GM11168 (cell line): ENCODE results near the gene TGM1.

ENCODE experiments used
- in situ Hi-C: fragments of 300-500 bp; cut with MboI; formaldehyde crosslinking; loops from one replicate; pipeline ENCODE4 v1.12.0; 2022; ENCODE audit warnings: low sequenced_read_pairs; ENCODE audit not compliant: unreplicated experiment

The TGM1 gene

DNA sequence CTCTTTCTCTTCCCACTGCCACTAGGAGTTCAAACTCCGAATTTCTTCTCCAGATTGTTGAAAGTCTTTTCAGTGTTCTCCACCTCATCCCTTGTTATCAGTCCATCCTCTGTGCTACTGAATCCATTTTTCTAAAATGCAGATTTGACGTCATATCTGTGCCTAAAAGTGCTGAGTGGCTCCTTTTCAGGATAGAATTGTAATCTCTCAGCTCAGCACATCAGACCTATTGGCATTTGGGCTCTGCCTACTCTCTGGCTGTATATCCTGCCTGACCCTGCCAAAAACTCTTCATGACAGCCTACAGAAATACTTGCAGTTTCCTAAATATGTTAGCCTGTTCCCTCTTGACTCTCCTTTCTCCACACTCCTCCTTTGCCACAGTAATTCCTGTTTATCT is 9.5 kb upstream of the TGM1 start:
- in situ Hi-C loops: no loop called here

DNA sequence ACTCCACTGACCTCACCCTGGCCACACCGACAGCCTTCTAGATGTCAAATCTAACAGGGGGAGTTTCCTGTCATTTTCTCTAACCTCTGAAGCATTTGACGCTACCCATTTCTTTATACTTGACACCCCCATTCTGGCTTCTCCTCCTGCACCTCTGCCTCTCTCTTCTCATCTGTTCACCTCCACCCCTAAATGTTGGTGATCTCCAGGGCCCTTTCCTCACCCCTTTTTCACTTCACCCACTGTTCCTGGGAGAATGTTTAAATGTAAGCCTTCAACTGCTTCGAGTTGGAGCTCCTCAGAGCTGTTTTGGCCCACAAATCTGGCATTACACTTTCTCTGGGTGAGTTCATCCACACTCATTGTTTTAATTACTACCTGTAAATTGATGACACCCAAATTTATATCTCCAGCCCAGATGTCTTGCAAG is 8.9 kb upstream of the TGM1 start:
- in situ Hi-C loops: no loop called here

DNA sequence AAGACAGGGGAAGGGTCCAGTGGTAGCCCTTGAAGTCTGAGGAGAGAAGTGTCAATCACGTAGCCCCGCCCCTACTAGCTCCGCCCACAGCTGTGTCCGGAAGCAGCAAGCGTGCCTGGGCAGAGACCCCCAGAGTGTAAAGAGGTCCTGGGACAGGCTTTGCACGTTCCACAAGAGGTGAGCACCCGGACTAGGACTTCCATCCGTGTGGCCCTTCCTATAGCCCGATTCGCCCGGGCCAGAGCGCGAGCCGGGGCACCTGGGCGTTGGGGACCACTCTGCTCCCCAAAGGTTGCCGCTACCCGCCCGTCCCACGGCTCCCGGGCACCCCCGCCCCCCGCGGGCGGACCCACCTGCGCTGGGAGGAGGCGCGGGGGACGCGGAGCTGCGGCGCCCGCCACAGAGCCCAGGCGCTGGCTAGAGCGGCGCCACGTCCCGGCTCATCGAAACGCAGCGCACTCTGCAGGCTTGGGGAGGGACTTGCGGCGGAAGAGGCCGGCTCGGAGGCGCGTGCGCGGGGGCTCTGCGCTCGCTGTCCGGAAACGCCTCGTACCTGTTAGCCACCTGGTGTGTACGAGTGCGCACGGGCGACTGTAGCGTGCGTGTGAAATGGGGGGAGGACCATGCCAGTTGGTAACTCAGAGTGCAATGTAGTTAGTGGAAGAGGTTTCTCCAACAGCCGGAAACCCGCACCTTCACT is 8.3 kb upstream of the TGM1 start, which contains the start of gene RABGGTA:
Gene RABGGTA, minus strand, starts transcription at position 464 of the 700 bp plus-strand sequence. CDS start 482 bp downstream, outside the sequence.
- in situ Hi-C loops: no loop called here

DNA sequence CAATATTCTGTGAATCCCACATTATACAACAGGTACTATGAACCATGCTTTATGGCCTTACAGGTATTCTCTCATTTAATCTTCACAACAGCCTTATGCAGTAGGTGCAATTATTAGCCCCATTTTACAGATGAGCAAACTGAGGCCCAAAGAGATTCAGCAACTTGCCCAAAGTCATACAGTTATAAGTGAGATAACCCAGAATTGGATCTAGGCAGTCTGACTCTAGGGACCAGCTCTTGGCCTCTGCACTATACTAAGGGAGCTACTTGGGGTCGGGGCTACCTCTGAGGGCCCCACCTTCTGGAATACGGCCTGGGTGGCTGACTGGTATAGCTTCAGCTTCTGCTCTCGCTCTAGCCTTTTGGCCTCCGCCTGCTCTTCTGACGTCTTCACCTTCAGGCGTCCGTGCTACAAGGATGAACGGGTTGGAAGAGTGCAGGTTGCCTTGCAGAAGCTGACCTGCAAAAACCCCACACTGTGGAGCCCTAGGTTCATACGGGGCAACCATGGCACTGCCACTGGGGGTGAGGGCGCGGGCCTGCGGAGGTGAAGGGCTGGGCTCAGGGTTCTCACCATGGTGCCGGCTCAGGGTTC is 7.7 kb upstream of the TGM1 start:
- in situ Hi-C loops: no loop called here

DNA sequence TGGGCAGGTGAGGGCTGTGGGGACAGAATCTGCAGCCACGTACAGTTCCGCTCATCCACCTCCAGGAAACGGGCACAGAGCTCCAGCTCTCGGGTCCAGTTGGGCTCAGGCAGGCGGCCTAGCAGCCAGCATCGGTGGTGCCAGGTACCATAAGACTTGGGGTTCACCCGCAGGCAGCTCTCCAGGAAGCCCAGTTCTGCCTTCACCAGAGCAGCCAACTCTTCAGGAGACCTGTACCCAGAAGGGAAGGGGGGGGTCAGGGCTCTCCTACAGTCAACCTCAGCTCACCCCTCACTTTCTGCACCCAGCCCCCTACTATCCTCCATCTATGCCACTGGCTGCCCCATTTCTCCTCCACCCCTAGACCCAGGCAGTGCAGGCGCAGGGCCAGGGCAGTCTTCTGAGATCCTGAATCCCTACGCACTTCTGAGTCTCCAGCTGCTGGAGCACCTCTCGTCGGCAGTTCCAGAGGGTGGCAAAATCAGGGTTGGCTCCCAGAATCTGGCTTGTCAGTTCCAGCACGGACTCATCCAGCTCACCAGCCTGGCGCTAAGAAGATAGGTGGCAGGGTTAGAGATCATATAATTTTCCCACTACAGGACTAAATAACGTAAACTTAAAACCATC is 7.0 kb upstream of the TGM1 start:
- in situ Hi-C loops: no loop called here

DNA sequence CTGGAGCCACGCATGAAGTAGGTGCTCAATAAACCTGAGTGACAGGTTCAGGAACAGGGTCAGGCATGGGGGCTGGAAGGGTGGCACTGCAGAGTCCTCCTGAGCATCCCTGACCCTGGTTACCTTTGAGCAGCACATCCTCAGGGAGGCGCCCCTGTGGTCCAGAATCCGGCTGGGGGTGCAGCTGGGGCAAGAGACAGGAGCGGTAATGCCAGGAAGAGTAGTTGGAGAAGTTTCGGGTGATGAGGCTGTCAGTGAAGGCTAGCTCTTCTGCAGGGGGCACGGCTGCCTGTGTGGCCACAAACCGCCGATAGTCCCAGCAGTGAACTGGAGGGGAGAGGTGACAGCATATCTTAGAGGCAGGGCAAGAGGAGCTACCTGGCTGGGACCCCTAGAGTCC is 6.4 kb upstream of the TGM1 start:
- in situ Hi-C loops: no loop called here

DNA sequence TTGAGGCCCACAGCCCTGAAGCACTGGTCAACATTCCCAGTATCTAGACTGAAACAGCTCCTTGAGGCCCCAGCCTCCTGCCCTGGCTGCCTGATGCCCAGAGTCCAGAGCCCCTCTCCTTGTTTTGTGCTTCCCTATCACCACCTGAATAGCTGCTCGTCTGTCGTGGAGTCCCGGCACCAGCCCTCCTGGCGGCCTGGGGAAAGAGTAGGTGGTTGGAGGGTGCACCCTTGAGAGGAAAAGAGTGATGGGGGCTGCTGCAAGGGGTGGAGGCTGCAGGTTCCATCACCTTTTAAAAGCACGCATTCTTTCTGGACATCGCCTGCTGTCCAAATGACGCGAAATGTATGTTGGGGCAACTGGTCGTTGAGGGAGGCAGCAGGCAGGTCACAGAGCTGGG is 5.2 kb upstream of the TGM1 start:
- in situ Hi-C loops: no loop called here

DNA sequence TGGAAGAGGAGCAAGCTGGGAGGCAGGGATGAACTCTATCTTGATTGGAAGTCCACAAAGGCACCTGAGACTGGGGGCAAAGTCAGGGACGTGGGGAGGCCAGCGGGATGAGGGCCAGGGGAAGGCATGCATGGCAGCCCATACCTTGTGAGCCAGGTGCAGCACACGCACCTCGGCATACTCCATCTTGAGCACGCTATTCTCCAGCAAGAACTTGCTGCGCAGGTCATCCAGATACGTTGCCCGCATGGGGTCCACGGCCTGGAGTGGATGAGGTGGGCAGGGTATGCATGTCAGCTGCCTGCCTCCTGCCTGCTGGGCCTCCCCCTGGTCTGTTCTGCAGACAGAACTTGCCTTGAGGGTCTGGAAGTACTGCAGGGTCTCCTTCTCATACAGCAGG is 4.5 kb upstream of the TGM1 start:
- in situ Hi-C loops: no loop called here

DNA sequence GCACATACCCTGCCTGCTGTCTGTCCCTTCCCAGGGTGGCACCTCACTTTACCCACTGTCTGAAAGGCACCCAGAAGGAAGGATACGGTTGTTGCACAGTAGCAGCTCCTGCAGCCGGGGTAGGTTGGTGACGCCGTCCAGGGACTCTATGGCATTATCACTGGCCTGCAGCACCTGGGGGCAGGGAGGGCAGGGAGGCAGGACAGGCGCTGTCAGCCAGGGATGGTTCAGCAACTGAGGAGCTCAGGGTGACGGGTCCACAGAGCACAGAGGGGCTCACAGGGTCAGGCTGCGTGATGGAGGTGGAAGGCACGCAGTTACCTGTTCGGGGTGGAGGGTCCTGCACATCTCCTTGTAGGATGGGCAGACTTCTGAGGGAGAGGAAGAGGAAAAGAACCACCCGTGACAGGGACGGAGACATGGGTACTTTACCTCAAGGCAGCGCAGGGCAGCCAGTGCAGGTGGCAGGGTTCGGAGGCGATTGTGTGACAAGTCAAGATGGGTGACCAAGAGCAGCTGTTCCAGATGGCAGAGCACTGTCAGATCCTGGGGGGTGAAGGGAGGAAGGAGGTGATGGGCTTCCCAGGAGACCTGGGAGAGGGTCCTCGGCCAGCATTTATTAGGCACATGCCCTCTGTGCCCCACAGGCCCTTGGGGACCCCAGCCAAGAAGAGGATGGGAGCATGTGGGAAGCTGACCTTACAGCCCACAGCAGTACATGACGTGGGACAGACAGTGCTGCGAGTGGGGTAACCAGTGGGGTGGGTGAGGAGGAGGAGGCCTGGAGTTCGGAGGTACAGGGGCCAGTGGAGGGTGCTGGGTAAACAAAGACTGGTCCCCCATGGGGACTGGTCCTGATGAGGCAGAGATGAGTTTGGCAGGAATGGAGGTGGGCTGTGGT is 3.6 kb upstream of the TGM1 start:
- in situ Hi-C loops: no loop called here

DNA sequence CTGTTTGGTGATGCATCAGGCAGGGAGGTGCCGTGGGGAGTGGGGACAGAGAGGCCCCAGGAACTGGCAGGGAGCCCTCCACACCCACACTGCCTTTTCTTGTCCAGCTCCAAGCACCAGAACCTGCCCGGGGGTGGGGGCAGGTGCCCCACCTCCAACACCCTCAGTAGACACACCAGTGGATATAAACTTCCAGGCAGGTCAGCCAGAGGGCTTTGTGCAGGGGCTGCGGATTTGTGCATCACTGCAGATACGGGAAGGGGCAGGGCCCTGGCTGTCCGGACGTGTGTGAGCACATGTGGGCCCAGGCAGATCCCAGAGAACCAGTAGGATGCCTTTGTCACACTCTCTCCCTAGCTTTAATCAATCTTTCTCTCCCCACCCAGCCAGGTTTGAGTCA is 1.3 kb upstream of the TGM1 start:
- in situ Hi-C loops: no loop called here

DNA sequence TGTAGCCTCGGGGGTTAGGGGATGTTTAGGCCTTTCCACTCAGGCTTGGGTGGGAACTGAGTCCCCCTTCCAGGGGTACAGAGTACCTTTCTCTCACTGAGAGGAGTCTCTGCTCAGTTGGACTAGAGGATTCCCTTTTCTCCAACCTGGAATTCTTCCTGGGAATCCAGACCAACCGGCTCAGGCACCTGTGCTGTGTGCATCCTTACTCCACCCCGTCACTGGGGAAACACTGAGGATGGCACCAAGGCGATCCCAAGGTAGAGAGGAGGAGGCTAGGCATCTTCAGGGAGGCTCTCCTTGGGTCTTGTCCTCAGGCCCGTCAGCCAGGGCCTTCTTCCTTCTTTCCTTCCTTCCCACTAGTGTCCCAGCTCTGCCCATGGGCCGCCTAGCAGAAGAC is 871 bp upstream of the TGM1 start:
- in situ Hi-C loops: no loop called here

DNA sequence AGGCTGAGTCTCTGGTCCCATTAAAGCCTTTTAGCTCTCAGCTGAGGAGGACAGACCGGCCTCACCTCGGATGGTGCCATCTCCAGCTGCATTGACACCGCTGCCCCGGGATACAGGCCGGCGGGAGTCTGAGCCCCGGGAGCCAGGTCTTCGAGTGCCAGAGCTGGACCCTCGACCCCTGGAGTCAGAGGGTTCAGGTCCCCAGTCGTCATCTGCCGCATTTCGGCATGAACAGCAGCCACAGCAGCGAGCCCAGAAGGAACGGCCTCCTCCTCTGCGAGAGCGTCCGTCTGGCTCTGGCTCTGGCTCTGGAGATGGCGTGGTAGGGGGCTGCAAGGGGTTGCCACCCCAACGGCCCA is 1.0 kb downstream of the TGM1 start:
- in situ Hi-C loops: no loop called here

DNA sequence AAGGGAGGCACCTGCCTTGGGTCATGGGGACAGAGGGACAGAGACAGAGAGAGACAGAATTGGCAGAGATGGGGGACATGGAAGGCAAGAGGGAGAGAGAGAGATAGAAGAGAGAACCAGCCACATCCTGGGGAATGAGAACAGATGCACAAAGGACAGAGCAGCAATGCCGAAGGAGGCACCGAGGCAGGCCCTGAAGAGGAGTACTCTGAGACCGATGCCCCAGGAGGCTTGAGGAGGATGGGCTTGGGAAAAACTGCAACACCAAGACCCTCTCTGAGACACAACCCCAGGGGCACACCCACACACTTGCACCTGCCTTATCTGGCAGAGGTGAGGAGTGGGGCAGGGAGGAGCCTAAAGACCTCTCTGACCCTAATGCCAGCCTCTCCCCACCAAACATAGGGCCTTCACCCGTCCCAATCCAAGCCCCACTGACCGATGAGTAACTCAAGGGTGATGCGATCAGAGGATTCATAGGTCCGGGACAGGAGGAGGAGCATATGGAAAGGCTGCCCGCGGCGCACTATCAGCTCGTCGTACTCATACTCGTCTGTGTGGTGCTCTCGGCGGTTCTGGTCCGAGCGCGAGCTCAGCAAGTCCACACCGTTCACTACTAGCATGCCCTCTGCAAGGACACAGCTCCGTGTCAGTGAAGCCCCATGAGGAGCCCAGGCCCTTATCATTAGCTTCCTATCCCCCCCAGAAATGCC is 1.6 kb downstream of the TGM1 start:
- in situ Hi-C loops: no loop called here

DNA sequence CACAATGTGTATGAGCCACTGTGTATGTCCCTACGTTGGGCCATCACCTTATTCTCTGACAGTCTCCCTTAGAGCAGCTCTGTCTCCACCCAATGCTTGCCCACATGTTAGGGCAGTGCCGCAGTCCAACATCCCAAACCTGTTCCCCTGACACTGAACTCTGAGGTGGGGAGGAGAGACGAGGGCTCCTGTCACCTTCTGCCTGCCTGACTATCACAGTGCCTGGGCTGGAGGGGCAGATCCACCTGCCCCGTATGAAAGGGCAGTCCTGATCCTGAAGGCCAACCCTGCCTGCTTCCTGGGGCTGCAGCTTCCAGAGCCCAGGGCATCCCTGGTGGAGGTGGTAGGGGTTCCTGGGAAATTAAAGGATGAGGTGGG is 2.2 kb downstream of the TGM1 start:
- in situ Hi-C loops: no loop called here

DNA sequence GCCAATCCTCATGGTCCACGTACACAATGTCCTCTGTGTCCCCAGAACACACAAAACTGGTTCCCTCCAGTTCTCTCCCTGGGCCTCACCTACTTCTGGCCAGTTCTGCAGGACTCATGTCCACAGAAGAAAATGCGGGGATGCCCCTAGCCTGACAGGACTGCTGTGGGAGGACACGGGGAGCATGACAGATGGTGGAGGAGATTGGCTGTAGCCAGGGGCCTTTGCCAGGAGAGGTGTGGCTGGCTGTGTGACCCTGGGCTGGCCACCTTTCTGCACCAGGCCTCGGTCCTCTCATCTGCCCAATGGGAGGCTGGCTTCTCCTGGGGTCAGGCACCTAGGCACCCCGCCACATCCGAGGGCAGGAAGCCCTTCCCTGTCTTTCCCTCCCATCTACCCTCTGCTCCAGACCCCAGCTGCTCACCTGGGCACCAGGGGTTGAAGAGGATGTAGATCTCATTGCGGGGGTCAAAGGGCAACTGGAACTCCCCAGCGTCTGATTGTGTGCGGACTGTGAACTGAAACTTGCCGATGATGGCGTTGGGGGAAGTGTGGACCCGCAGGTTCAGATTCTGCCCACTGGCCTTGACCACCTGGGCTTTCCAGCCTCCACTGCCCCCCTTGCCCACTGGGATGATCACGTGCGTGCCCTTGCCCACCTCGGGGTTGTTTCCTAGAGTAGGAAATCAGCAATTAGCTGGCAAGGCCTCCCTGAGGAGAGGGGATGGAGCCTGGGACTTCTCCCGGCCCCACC is 2.8 kb downstream of the TGM1 start:
- in situ Hi-C loops: no loop called here

DNA sequence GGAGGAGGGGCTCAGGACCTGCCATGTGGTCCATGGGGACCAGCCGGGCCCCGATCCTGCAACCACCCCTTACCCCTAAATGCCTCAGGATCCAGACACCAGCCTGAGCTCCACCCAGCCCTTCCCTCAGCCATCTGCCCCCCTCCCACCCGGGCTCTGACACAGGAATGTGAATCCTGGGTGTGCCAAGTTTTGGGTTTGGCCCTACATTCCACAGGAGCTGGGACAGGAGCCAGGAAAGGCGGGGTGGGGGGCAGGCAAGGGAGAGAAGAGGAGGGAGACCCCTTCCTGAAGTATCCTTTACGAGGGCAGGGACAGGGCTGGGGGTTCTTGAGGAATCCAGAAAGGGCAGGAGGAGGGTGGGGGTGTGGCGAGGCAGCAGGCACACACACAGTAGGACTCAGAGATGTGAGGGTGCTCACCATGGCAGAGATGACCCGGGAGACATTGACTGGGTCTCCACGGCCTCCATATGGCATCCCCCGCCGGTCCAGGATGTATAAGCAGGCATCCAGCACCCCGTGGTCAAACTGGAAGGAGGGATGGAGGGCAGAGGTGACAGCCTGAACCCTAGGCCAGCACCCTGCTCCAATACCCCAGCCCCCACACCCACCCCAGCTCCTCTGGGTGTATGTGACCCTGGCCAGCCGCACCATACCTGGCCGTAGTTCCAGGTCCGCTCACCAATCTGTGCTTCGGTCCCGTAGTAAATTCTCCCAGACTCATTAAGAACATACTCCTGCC is 3.5 kb downstream of the TGM1 start:
- in situ Hi-C loops: no loop called here

DNA sequence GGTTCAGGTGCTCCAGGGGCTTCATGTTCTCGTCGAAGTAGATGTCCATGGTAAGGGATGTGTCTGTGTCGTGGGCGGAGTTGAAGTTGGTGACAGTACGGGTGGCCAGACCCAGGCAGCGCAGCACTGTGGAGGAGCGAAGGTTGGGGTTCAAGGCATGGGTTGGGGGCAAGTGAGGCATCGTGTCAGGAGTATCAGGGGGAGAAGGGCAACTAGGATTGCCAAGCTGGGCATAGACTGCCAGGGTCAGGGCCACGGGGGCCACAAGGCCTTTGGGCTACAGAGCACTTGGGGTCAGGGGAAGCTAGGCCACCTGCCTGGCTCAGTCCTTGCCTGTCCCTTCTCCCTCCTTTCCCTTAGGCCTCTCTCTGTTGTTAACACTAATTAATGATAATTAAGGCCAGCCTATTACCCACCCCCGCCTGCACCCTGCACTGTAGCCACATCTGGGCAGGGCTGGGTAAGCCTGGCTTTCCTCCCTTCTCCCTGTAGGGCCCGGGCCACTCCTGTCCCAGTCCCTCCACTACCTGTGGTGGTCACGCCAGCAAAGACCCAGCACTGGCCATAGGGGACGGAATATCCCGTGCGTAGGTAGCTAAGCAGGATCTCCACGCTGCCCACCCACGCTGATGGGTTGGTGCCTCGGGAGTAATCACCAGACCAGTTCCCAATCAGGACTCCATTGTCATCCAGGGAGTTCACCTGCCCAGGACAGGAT is 4.3 kb downstream of the TGM1 start:
- in situ Hi-C loops: no loop called here

DNA sequence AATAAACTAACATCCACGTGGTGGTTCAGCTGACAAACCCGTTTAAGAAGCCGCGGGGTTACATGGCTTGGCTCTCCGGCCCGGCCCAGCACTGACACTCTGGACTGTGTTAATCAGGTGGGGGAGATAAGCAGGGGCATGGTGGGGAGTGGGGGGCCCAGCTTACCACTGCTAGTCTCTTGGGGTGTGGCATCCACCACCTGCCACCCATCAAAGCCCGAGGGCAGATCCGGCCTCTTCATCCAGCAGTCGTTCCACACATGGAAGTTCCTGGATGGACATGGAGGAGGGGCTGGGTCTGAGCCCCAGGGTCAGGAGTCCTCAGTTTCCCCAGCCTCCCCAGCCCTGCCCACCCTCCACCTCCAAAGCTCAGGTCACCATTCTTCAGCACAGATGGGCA is 4.9 kb downstream of the TGM1 start:
- in situ Hi-C loops: no loop called here
